HEK293 (cell line): ENCODE measurements around the gene KLHL36.

ENCODE experiments used
- CTCF ChIA-PET: fragments of 350-600 bp; formaldehyde crosslinking; extraction: SDS; loops from one replicate; lab custom pipeline; 2021; ENCODE audit warnings: antibody characterized with exemption; lab: Yijun Ruan, JAX
- POLR2A ChIA-PET: fragments of 300-600 bp; formaldehyde crosslinking; extraction: SDS; loops from one replicate; lab custom pipeline; 2020; ENCODE audit warnings: antibody characterized with exemption, inconsistent platforms; lab: Yijun Ruan, JAX
- H3K27ac ChIP-seq: fragments of 200-500 bp; sonication (Bioruptor generic); 2 replicates; pipeline ENCODE4 v1.5.1; 2014; ENCODE audit warnings: low read depth, low read length, control low read depth, inconsistent platforms; ENCODE audit errors: extremely low read depth
- H3K36me3 ChIP-seq, 2 experiments: fragments of 200-500 bp in 1 of 2; sonication (Bioruptor generic) in 1 of 2; 1 replicate in 1 of 2; 2 replicates in 1 of 2; pipeline ENCODE4 v1.5.1; 2014 to 2017; ENCODE audit warnings: inconsistent platforms in 2 of 2, low read length in 2 of 2; ENCODE audit not compliant: control insufficient read depth in 2 of 2, insufficient read depth in 1 of 2
- H3K4me1 ChIP-seq: fragments of 200-500 bp; sonication (Bioruptor generic); 2 replicates; pipeline ENCODE4 v1.5.1; 2014; ENCODE audit warnings: mild to moderate bottlenecking, low read length, inconsistent platforms; ENCODE audit not compliant: control insufficient read depth, insufficient read depth
- H3K4me3 ChIP-seq: 2 replicates; pipeline ENCODE4 v1.5.1; 2011; ENCODE audit warnings: low read depth, mild to moderate bottlenecking, control low read depth, low read length, moderate library complexity
- H3K9me3 ChIP-seq: fragments of 200-500 bp; sonication (Bioruptor generic); 2 replicates; pipeline ENCODE4 v1.5.1; 2014; ENCODE audit warnings: low read depth, low read length, inconsistent platforms; ENCODE audit not compliant: control insufficient read depth, insufficient read depth
- FEZF1 ChIP-seq: fragments of 450-650 bp; formaldehyde crosslinking; IDR thresholded peaks from 2 replicates; pipeline ENCODE4 v1.5.1; 2016; ENCODE audit warnings: missing biosample characterization, missing genetic modification characterization
- KLF1 ChIP-seq: fragments of 450-650 bp; formaldehyde crosslinking; IDR thresholded peaks from 2 replicates; pipeline ENCODE4 v1.5.1; 2016; ENCODE audit warnings: missing biosample characterization, missing genetic modification characterization
- MZF1 ChIP-seq: fragments of 450-650 bp; formaldehyde crosslinking; IDR thresholded peaks from 2 replicates; pipeline ENCODE4 v1.5.1; 2017; ENCODE audit warnings: missing biosample characterization, missing genetic modification characterization, borderline replicate concordance
- PRDM1 ChIP-seq: fragments of 450-650 bp; formaldehyde crosslinking; IDR thresholded peaks from 2 replicates; pipeline ENCODE4; 2016; ENCODE audit warnings: missing biosample characterization, missing genetic modification characterization
- RBAK ChIP-seq: fragments of 450-650 bp; formaldehyde crosslinking; IDR thresholded peaks from 2 replicates; pipeline ENCODE4 v1.5.1; 2016; ENCODE audit warnings: missing biosample characterization, missing genetic modification characterization
- SALL2 ChIP-seq: fragments of 450-650 bp; formaldehyde crosslinking; IDR thresholded peaks from 2 replicates; pipeline ENCODE4 v1.5.0; 2017; ENCODE audit warnings: missing biosample characterization, mild to moderate bottlenecking, missing genetic modification characterization, borderline replicate concordance
- ZNF138 ChIP-seq: fragments of 450-650 bp; formaldehyde crosslinking; IDR thresholded peaks from 2 replicates; pipeline ENCODE4 v1.5.1; 2016; ENCODE audit warnings: missing biosample characterization, missing genetic modification characterization, borderline replicate concordance
- ZNF23 ChIP-seq: fragments of 450-650 bp; formaldehyde crosslinking; IDR thresholded peaks from 2 replicates; pipeline ENCODE4 v1.5.1; 2016; ENCODE audit warnings: missing biosample characterization, missing genetic modification characterization, borderline replicate concordance
- ZNF266 ChIP-seq: fragments of 450-650 bp; formaldehyde crosslinking; IDR thresholded peaks from 2 replicates; pipeline ENCODE4 v1.5.1; 2016; ENCODE audit warnings: missing biosample characterization, missing genetic modification characterization, low read depth
- ZNF423 ChIP-seq: fragments of 450-650 bp; formaldehyde crosslinking; IDR thresholded peaks from 2 replicates; pipeline ENCODE4 v1.5.1; 2016; ENCODE audit warnings: missing biosample characterization, missing genetic modification characterization
- ZNF473 ChIP-seq: fragments of 450-650 bp; formaldehyde crosslinking; IDR thresholded peaks from 2 replicates; pipeline ENCODE4 v1.5.1; 2017; ENCODE audit warnings: missing biosample characterization, missing genetic modification characterization
- ZNF530 ChIP-seq: fragments of 450-650 bp; formaldehyde crosslinking; IDR thresholded peaks from 2 replicates; pipeline ENCODE4 v1.5.1; 2016; ENCODE audit warnings: low read depth, missing biosample characterization, missing genetic modification characterization
- ZNF654 ChIP-seq: fragments of 450-650 bp; formaldehyde crosslinking; IDR thresholded peaks from 2 replicates; pipeline ENCODE4 v1.5.1; 2016; ENCODE audit warnings: low read depth, missing biosample characterization, missing genetic modification characterization
- TF ChIP-seq, protein P1 (sequence below): fragments of 450-650 bp; formaldehyde crosslinking; optimal IDR thresholded peaks from 2 replicates; pipeline ENCODE3; 2016; ENCODE audit warnings: missing biosample characterization, mild to moderate bottlenecking, missing genetic modification characterization
- TF ChIP-seq, protein P2 (sequence below): fragments of 450-650 bp; formaldehyde crosslinking; IDR thresholded peaks from 2 replicates; pipeline ENCODE4 v1.5.1; 2017; ENCODE audit warnings: missing biosample characterization, missing genetic modification characterization
- TF ChIP-seq, protein P3 (sequence below): fragments of 450-650 bp; formaldehyde crosslinking; IDR thresholded peaks from 2 replicates; pipeline ENCODE4 v1.5.1; 2016; ENCODE audit warnings: missing biosample characterization, missing genetic modification characterization
- TF ChIP-seq, protein P4 (sequence below): fragments of 450-650 bp; formaldehyde crosslinking; IDR thresholded peaks from 2 replicates; pipeline ENCODE4 v1.5.1; 2016; ENCODE audit warnings: missing biosample characterization, missing genetic modification characterization

Gene KLHL36

DNA sequence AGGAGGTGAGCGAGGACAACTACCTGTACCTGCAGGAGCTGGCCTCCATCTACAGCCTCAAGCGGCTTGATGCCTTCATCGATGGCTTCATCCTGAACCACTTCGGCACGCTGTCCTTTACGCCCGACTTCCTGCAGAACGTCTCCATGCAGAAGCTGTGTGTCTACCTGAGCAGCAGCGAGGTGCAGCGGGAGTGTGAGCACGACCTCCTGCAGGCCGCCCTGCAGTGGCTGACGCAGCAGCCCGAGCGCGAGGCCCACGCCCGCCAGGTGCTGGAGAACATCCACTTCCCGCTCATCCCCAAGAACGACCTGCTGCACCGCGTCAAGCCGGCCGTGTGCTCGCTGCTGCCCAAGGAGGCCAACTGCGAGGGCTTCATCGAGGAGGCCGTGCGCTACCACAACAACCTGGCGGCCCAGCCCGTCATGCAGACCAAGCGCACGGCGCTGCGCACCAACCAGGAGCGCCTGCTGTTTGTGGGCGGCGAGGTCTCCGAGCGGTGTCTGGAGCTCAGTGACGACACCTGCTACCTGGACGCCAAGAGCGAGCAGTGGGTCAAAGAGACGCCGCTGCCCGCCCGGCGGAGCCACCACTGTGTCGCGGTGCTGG, 9.0 kb downstream of the KLHL36 start:
- Histone ChIP-seq H3K36me3 (peaks cover 4 to 79% of the 10 kb centered on the region in 2 experiments; a peak in 2 of 3 replicates), H3K4me3 (no peak overlapping the region), H3K9me3 (no peaks in the 10 kb centered on the region), H3K27ac (no peak overlapping the region), H3K4me1 (no peaks in the 10 kb centered on the region)
- ChIA-PET POLR2A (interaction anchor here (0.6 kb wide), 1 partner anchor 12 kb away, joined by 3 read pairs; no protein-coding TSS in a partner anchor), CTCF (interaction anchor here (1.6 to 1.7 kb wide), 2 partner anchors 15 to 69 kb away, joined by 4 to 7 read pairs; no protein-coding TSS in a partner anchor)
- TF ChIP-seq, protein P1, sequence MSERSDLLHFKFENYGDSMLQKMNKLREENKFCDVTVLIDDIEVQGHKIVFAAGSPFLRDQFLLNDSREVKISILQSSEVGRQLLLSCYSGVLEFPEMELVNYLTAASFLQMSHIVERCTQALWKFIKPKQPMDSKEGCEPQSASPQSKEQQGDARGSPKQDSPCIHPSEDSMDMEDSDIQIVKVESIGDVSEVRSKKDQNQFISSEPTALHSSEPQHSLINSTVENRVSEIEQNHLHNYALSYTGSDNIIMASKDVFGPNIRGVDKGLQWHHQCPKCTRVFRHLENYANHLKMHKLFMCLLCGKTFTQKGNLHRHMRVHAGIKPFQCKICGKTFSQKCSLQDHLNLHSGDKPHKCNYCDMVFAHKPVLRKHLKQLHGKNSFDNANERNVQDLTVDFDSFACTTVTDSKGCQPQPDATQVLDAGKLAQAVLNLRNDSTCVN (tag by site-specific recombination): no peak
- TF ChIP-seq ZNF473 (no peak), KLF1 (tag by site-specific recombination) (no peak), ZNF530 (no peak), ZNF138 (tag by site-specific recombination) (no peak), ZNF423 (tag by site-specific recombination) (no peak), ZNF654 (tag by site-specific recombination) (no peak), SALL2 (no peak), FEZF1 (tag by site-specific recombination) (no peak), MZF1 (tag by site-specific recombination) (no peak), PRDM1 (tag by site-specific recombination) (no peak), ZNF23 (no peak), ZNF266 (tag by site-specific recombination) (no peak), RBAK (tag by site-specific recombination) (no peak)
- TF ChIP-seq, protein P2, sequence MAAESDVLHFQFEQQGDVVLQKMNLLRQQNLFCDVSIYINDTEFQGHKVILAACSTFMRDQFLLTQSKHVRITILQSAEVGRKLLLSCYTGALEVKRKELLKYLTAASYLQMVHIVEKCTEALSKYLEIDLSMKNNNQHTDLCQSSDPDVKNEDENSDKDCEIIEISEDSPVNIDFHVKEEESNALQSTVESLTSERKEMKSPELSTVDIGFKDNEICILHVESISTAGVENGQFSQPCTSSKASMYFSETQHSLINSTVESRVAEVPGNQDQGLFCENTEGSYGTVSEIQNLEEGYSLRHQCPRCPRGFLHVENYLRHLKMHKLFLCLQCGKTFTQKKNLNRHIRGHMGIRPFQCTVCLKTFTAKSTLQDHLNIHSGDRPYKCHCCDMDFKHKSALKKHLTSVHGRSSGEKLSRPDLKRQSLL (tag by site-specific recombination): no peak
- TF ChIP-seq, protein P3, sequence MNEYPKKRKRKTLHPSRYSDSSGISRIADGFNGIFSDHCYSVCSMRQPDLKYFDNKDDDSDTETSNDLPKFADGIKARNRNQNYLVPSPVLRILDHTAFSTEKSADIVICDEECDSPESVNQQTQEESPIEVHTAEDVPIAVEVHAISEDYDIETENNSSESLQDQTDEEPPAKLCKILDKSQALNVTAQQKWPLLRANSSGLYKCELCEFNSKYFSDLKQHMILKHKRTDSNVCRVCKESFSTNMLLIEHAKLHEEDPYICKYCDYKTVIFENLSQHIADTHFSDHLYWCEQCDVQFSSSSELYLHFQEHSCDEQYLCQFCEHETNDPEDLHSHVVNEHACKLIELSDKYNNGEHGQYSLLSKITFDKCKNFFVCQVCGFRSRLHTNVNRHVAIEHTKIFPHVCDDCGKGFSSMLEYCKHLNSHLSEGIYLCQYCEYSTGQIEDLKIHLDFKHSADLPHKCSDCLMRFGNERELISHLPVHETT (tag by site-specific recombination): no peak
- TF ChIP-seq, protein P4, sequence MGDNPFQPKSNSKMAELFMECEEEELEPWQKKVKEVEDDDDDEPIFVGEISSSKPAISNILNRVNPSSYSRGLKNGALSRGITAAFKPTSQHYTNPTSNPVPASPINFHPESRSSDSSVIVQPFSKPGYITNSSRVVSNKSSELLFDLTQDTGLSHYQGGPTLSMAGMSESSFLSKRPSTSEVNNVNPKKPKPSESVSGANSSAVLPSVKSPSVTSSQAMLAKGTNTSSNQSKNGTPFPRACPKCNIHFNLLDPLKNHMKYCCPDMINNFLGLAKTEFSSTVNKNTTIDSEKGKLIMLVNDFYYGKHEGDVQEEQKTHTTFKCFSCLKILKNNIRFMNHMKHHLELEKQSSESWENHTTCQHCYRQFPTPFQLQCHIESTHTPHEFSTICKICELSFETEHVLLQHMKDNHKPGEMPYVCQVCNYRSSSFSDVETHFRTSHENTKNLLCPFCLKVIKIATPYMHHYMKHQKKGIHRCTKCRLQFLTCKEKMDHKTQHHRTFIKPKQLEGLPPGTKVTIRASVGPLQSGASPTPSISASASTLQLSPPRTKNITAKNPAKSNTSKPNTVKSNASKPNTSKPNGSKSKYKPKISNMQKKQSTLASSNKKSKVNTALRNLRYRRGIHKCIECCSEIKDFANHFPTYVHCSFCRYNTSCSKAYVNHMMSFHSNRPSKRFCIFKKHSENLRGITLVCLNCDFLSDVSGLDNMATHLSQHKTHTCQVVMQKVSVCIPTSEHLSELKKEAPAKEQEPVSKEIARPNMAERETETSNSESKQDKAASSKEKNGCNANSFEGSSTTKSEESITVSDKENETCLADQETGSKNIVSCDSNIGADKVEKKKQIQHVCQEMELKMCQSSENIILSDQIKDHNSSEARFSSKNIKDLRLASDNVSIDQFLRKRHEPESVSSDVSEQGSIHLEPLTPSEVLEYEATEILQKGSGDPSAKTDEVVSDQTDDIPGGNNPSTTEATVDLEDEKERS (tag by site-specific recombination): no peak

DNA sequence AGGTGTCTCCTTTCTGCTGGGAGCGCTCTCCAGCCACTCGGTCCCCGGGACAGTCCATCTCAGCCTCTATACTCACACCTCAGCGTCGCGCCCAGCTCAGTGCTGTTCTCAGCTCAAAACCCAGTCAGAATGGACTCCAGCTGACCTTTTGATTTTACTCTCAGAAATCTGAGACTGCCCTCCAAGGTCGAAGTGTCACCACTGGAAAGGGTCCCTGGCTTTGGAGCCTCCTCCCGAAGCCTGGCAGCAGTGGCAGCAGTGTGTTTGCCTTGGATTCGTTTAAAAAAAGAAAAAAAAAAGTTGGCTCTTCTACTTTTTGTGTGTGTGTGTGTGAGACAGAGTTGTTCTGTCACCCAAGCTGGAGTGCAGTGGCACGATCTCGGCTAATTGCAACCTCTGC, 10.4 kb downstream of the KLHL36 start:
- Histone ChIP-seq H3K9me3 (no peaks in the 10 kb centered on the region), H3K27ac (no peak overlapping the region), H3K4me3 (no peak overlapping the region), H3K36me3 (peaks cover 0 to 81% of the 10 kb centered on the region in 2 experiments; a peak in 2 of 3 replicates), H3K4me1 (no peaks in the 10 kb centered on the region)
- ChIA-PET CTCF (interaction anchor here (0.5 to 1.6 kb wide), 3 partner anchors 14 to 114 kb away, joined by 4 to 7 read pairs (median 6); no protein-coding TSS in a partner anchor), POLR2A (no interaction called here)
- no peak for TF ChIP-seq ZNF423 (tag by site-specific recombination)
